HG02623 (cell line): ENCODE data around the gene BBS4.
"Not testable (repeated sequence)": the region's sequence is repeated elsewhere in the genome, so short reads cannot be mapped to it uniquely, and the experiment has no call there.

Experiments used
- ATAC-seq: cut with Tn5 transposase; IDR thresholded peaks from one replicate; pipeline ENCODE4 v1.9.1; 2021; ENCODE audit warnings: moderate library complexity; ENCODE audit not compliant: unreplicated experiment

BBS4 gene

GRCh38 chr15:72690938-72691337, 4.9 kb downstream of the BBS4 start:
- no peak for ATAC-seq

GRCh38 chr15:72698938-72699337, 12.9 kb downstream of the BBS4 start:
- no peak for ATAC-seq

GRCh38 chr15:72700076-72700475, 14.1 kb downstream of the BBS4 start:
- no peak for ATAC-seq

- no peak for ATAC-seq
Measured at GRCh38 chr15:72706266-72706665, 20.3 kb downstream of the BBS4 start.

- ATAC-seq, result not testable (repeated sequence)
Measured at GRCh38 chr15:72708551-72709303, 22.7 kb downstream of the BBS4 start.

- no peak for ATAC-seq
Measured at GRCh38 chr15:72722071-72722696, 36.2 kb downstream of the BBS4 start.

- no peak for ATAC-seq
Measured at GRCh38 chr15:72724028-72724427, 38.0 kb downstream of the BBS4 start.

GRCh38 chr15:72725446-72725845, 39.4 kb downstream of the BBS4 start:
- ATAC-seq, result no peak

- not testable (repeated sequence) for ATAC-seq
Measured at GRCh38 chr15:72725851-72726250, 39.8 kb downstream of the BBS4 start.

GRCh38 chr15:72727154-72727553, 41.1 kb downstream of the BBS4 start:
- no peak for ATAC-seq

- ATAC-seq, result not testable (repeated sequence)
Measured at GRCh38 chr15:72728249-72728648, 42.2 kb downstream of the BBS4 start.

GRCh38 chr15:72728821-72729220, 42.8 kb downstream of the BBS4 start:
- ATAC-seq, result no peak

- no peak for ATAC-seq
Measured at GRCh38 chr15:72732086-72732485, 46.1 kb downstream of the BBS4 start.

- ATAC-seq, result no peak
Measured at GRCh38 chr15:72732516-72732915, 46.5 kb downstream of the BBS4 start.

- ATAC-seq, result no peak
Measured at GRCh38 chr15:72733941-72734738, 48.1 kb downstream of the BBS4 start.

GRCh38 chr15:72735111-72735510, 49.1 kb downstream of the BBS4 start:
- ATAC-seq, result no peak

- ATAC-seq, result no peak
Measured at GRCh38 chr15:72737061-72737460, 51.1 kb downstream of the BBS4 start.

- no peak for ATAC-seq
Measured at GRCh38 chr15:72737723-72738122, 51.7 kb downstream of the BBS4 start.

- ATAC-seq, result peak; percentile 53
Measured at GRCh38 chr15:72740219-72740618, 54.2 kb downstream of the BBS4 start.

GRCh38 chr15:72749700-72750099, 63.7 kb downstream of the BBS4 start:
- no peak for ATAC-seq

- ATAC-seq, result no peak
Measured at GRCh38 chr15:72751751-72752455, 65.9 kb downstream of the BBS4 start.
